GM21381 (cell line): ENCODE results near the gene RNF182.
"Not testable (repeated sequence)": the region's sequence is repeated elsewhere in the genome, so short reads cannot be mapped to it uniquely, and the experiment has no call there.

Source experiments
- ATAC-seq: cut with Tn5 transposase; IDR thresholded peaks from one replicate; pipeline ENCODE4 v1.9.1; 2021; ENCODE audit warnings: mild to moderate bottlenecking, moderate library complexity; ENCODE audit not compliant: unreplicated experiment

The RNF182 gene

GRCh38 chr6:13998356-13998755, 73.6 kb downstream of the RNF182 start:
- no peak for ATAC-seq

GRCh38 chr6:14000901-14001300, 76.1 kb downstream of the RNF182 start:
- ATAC-seq, result no peak

GRCh38 chr6:14001329-14002012, 76.7 kb downstream of the RNF182 start:
- ATAC-seq, result no peak

GRCh38 chr6:14002176-14002947, 77.6 kb downstream of the RNF182 start:
- ATAC-seq, result no peak

- ATAC-seq, result no peak
These were observed 79.5 kb downstream of the RNF182 start for GRCh38 chr6:14004258-14004657.

GRCh38 chr6:14008809-14009208, 84.1 kb downstream of the RNF182 start:
- no peak for ATAC-seq

- no peak for ATAC-seq
These were observed 84.7 kb downstream of the RNF182 start for GRCh38 chr6:14009431-14009830.

- ATAC-seq, result no peak
These were observed 85.5 kb downstream of the RNF182 start for GRCh38 chr6:14010275-14010674.

- ATAC-seq, result no peak
These were observed 87.7 kb downstream of the RNF182 start for GRCh38 chr6:14012313-14013030.

GRCh38 chr6:14015964-14016363, 91.2 kb downstream of the RNF182 start:
- no peak for ATAC-seq

GRCh38 chr6:14016432-14016831, 91.7 kb downstream of the RNF182 start:
- no peak for ATAC-seq

GRCh38 chr6:14016935-14017625, 92.3 kb downstream of the RNF182 start:
- ATAC-seq, result no peak

- ATAC-seq, result no peak
These were observed 93.1 kb downstream of the RNF182 start for GRCh38 chr6:14017626-14018475.

GRCh38 chr6:14018559-14018958, 93.8 kb downstream of the RNF182 start:
- ATAC-seq, result not testable (repeated sequence)

- ATAC-seq, result no peak
These were observed 95.8 kb downstream of the RNF182 start for GRCh38 chr6:14020551-14020950.

GRCh38 chr6:14021449-14021848, 96.7 kb downstream of the RNF182 start:
- no peak for ATAC-seq

GRCh38 chr6:14022673-14023072, 97.9 kb downstream of the RNF182 start:
- ATAC-seq, result no peak

GRCh38 chr6:14023855-14024254, 99.1 kb downstream of the RNF182 start:
- no peak for ATAC-seq

- ATAC-seq, result no peak
These were observed 100.4 kb downstream of the RNF182 start for GRCh38 chr6:14025160-14025559.

GRCh38 chr6:14026831-14027539, 102.2 kb downstream of the RNF182 start:
- no peak for ATAC-seq
